Activated CD8-positive, alpha-beta memory T cell treated with anti-CD3 and anti-CD28 coated beads, Interleukin-2, amount 10 ng/mL, durations not matched to agents 7 days and 5 days (primary cell): ENCODE data around the gene AP4B1. TPM values are rescaled to one million over a fixed set of nuclear protein-coding genes. Genes with fewer than 3 reads are reported as not detected.

Experiments
- ATAC-seq: fragments of 150-1000 bp; cut with Tn5 transposase; one replicate; pipeline ENCODE4 v1.10.0; 2021; ENCODE audit warnings: moderate library complexity
- CTCF ChIA-PET: fragments of 350-600 bp; sonication (Branson Sonifier 250); formaldehyde crosslinking; loops from one replicate; lab custom pipeline; 2021; ENCODE audit warnings: antibody characterized with exemption; lab: Charles Lee
- DNase-seq: peaks from one replicate; pipeline ENCODE4 v3.0.0-alpha.2; 2020
- H3K27ac Mint-ChIP-seq: one replicate; pipeline ENCODE4 v1.8.0; 2021; ENCODE audit warnings: mild to moderate bottlenecking, mixed read lengths
- H3K27me3 Mint-ChIP-seq: one replicate; pipeline ENCODE4 v1.8.0; 2021; ENCODE audit warnings: mixed read lengths
- H3K36me3 Mint-ChIP-seq: one replicate; pipeline ENCODE4 v1.8.0; 2021; ENCODE audit warnings: mild to moderate bottlenecking, mixed read lengths
- H3K4me1 Mint-ChIP-seq: one replicate; pipeline ENCODE4 v1.8.0; 2021; ENCODE audit warnings: mixed read lengths
- H3K4me3 Mint-ChIP-seq: one replicate; pipeline ENCODE4 v1.8.0; 2021; ENCODE audit warnings: mild to moderate bottlenecking, moderate library complexity, mixed read lengths
- H3K9me3 Mint-ChIP-seq: one replicate; pipeline ENCODE4 v1.8.0; 2022; ENCODE audit warnings: low read depth, mixed read lengths
- total RNA-seq, 2 experiments: library from RNA; stranded (reverse); gene quantifications; one replicate each; pipeline ENCODE4 v1.2.3, GENCODE V29; 2021

Gene AP4B1
- total RNA-seq, 2 experiments from 2014 or later = 57.3 to 61.8 TPM

GRCh38 chr1:113904293-113904673, 316 bp downstream of the AP4B1 start:
- H3K4me3 Mint-ChIP-seq = peak overlapping the region; percentile 97

GRCh38 chr1:113903501-113904292, 902 bp downstream of the AP4B1 start:
- ATAC-seq = no peak
- peaks cover 57% of the 10 kb centered on the region for H3K36me3 Mint-ChIP-seq
- no peak for DNase-seq
- H3K27ac Mint-ChIP-seq = peak overlapping the region; percentile 89
- H3K9me3 Mint-ChIP-seq = no peaks in the 10 kb centered on the region
- H3K27me3 Mint-ChIP-seq = no peaks in the 10 kb centered on the region
- peaks cover 66% of the 10 kb centered on the region for H3K4me1 Mint-ChIP-seq
- peak overlapping the region; percentile 97 for H3K4me3 Mint-ChIP-seq
- CTCF ChIA-PET = interaction anchor here (0.8 to 6.3 kb wide), 16 partner anchors 19 to 1188 kb away, joined by 3 to 60 read pairs (median 4); partner anchors contain the start of genes HIPK1 and PPM1J

More at GRCh38 chr1:113904293-113904673, 316 bp downstream of the AP4B1 start:
- Mint-ChIP-seq H3K36me3 (peaks cover 55% of the 10 kb centered on the region), H3K27ac (peak overlapping the region; percentile 89), H3K27me3 (no peaks in the 10 kb centered on the region), H3K4me1 (peaks cover 65% of the 10 kb centered on the region), H3K9me3 (no peaks in the 10 kb centered on the region)
- ATAC-seq (no peak), DNase-seq (no peak)
- CTCF ChIA-PET = interaction anchor here (0.8 to 6.3 kb wide), 15 partner anchors 20 to 1189 kb away, joined by 3 to 60 read pairs (median 5); partner anchors contain the start of genes HIPK1 and PPM1J

- Mint-ChIP-seq H3K27ac (peak overlapping the region; percentile 84), H3K27me3 (no peaks in the 10 kb centered on the region), H3K4me3 (peak overlapping the region; percentile 25), H3K9me3 (no peaks in the 10 kb centered on the region), H3K36me3 (peaks cover 64% of the 10 kb centered on the region), H3K4me1 (peaks cover 59% of the 10 kb centered on the region)
- ATAC-seq (no peak), DNase-seq (no peak)
- CTCF ChIA-PET = interaction anchor here (1.1 to 6.2 kb wide), 3 partner anchors 31 to 66 kb away, joined by 3 to 50 read pairs (median 12); no protein-coding TSS in a partner anchor
Measured at GRCh38 chr1:113901191-113901590, 3.4 kb downstream of the AP4B1 start.

- H3K27ac Mint-ChIP-seq = no peak overlapping the region
- H3K4me1 Mint-ChIP-seq = peaks cover 55% of the 10 kb centered on the region
- no peaks in the 10 kb centered on the region for H3K27me3 Mint-ChIP-seq
- H3K9me3 Mint-ChIP-seq = no peaks in the 10 kb centered on the region
- H3K36me3 Mint-ChIP-seq = peaks cover 79% of the 10 kb centered on the region
- CTCF ChIA-PET = interaction anchor here (1.0 kb wide), 2 partner anchors 29 to 40 kb away, joined by 3 read pairs; no protein-coding TSS in a partner anchor
- H3K4me3 Mint-ChIP-seq = no peak overlapping the region
- ATAC-seq = no peak
- no peak for DNase-seq
Measured at GRCh38 chr1:113899111-113899510, 5.5 kb downstream of the AP4B1 start.

- Mint-ChIP-seq H3K27ac (peak overlapping the region; percentile 21), H3K4me3 (no peak overlapping the region), H3K36me3 (peaks cover 80% of the 10 kb centered on the region), H3K9me3 (no peaks in the 10 kb centered on the region), H3K4me1 (peaks cover 53% of the 10 kb centered on the region), H3K27me3 (no peaks in the 10 kb centered on the region)
- CTCF ChIA-PET = interaction anchor here (1.0 kb wide), 2 partner anchors 28 to 39 kb away, joined by 3 read pairs; no protein-coding TSS in a partner anchor
- ATAC-seq (no peak), DNase-seq (no peak)
Measured at GRCh38 chr1:113898241-113898814, 6.3 kb downstream of the AP4B1 start.

GRCh38 chr1:113895961-113896360, 8.6 kb downstream of the AP4B1 start:
- H3K36me3 Mint-ChIP-seq = peaks cover 66% of the 10 kb centered on the region

GRCh38 chr1:113895098-113895497, 9.5 kb downstream of the AP4B1 start:
- H3K4me3 Mint-ChIP-seq = no peak overlapping the region
- H3K9me3 Mint-ChIP-seq = no peaks in the 10 kb centered on the region
- CTCF ChIA-PET = interaction anchor here (2.6 kb wide), 1 partner anchor 13 kb away, joined by 9 read pairs; no protein-coding TSS in a partner anchor
- no peaks in the 10 kb centered on the region for H3K27me3 Mint-ChIP-seq
- DNase-seq (no peak), ATAC-seq (no peak)
- peaks cover 21% of the 10 kb centered on the region for H3K4me1 Mint-ChIP-seq
- no peak overlapping the region for H3K27ac Mint-ChIP-seq
- H3K36me3 Mint-ChIP-seq = peaks cover 62% of the 10 kb centered on the region

More at GRCh38 chr1:113895961-113896360, 8.6 kb downstream of the AP4B1 start:
- Mint-ChIP-seq H3K27me3 (no peaks in the 10 kb centered on the region), H3K27ac (no peak overlapping the region), H3K4me1 (peaks cover 29% of the 10 kb centered on the region), H3K9me3 (no peaks in the 10 kb centered on the region), H3K4me3 (no peak overlapping the region)
- ATAC-seq (no peak), DNase-seq (no peak)
- CTCF ChIA-PET = interaction anchor here (2.1 to 2.6 kb wide), 2 partner anchors 14 to 27 kb away, joined by 6 to 9 read pairs; no protein-coding TSS in a partner anchor

GRCh38 chr1:113893267-113893666, 11.3 kb downstream of the AP4B1 start:
- ATAC-seq = no peak
- no peaks in the 10 kb centered on the region for H3K27me3 Mint-ChIP-seq
- H3K36me3 Mint-ChIP-seq = peaks cover 45% of the 10 kb centered on the region
- no peaks in the 10 kb centered on the region for H3K9me3 Mint-ChIP-seq
- peaks cover 7% of the 10 kb centered on the region for H3K4me1 Mint-ChIP-seq
- no peak overlapping the region for H3K27ac Mint-ChIP-seq
- no peak for DNase-seq
- H3K4me3 Mint-ChIP-seq = no peak overlapping the region
- CTCF ChIA-PET = interaction anchor here (1.6 to 1.9 kb wide), 2 partner anchors 11 to 58 kb away, joined by 5 to 7 read pairs; no protein-coding TSS in a partner anchor

GRCh38 chr1:113891631-113892220, 12.9 kb downstream of the AP4B1 start:
- H3K4me1 Mint-ChIP-seq = peaks cover 6% of the 10 kb centered on the region
- CTCF ChIA-PET = interaction anchor here (0.7 to 0.9 kb wide), 2 partner anchors 22 to 385 kb away, joined by 3 read pairs; no protein-coding TSS in a partner anchor
- no peaks in the 10 kb centered on the region for H3K27me3 Mint-ChIP-seq
- no peak overlapping the region for H3K27ac Mint-ChIP-seq
- ATAC-seq (no peak), DNase-seq (no peak)
- peaks cover 32% of the 10 kb centered on the region for H3K36me3 Mint-ChIP-seq
- H3K9me3 Mint-ChIP-seq = no peaks in the 10 kb centered on the region
- H3K4me3 Mint-ChIP-seq = no peak overlapping the region

GRCh38 chr1:113890816-113891215, 13.8 kb downstream of the AP4B1 start:
- Mint-ChIP-seq H3K9me3 (no peaks in the 10 kb centered on the region), H3K4me3 (no peak overlapping the region), H3K27me3 (no peaks in the 10 kb centered on the region), H3K27ac (no peak overlapping the region), H3K4me1 (peaks cover 6% of the 10 kb centered on the region), H3K36me3 (peaks cover 23% of the 10 kb centered on the region)
- DNase-seq (no peak), ATAC-seq (no peak)
- CTCF ChIA-PET = interaction anchor here (0.9 kb wide), 1 partner anchor 21 kb away, joined by 3 read pairs; no protein-coding TSS in a partner anchor

GRCh38 chr1:113887402-113888175, 17.0 kb downstream of the AP4B1 start, which contains the start of gene BCL2L15:
TSS of gene BCL2L15 (minus strand) at chr1:113887581. CDS start at chr1:113887375, 206 bp downstream.
- DNase-seq (no peak), ATAC-seq (no peak)
- Mint-ChIP-seq H3K4me3 (no peak within 1 kb of the TSS), H3K9me3 (no peaks in the 10 kb centered on the region), H3K4me1 (peaks cover 6% of the 10 kb centered on the region), H3K27ac (no peak within 1 kb of the TSS), H3K27me3 (no peaks in the 10 kb centered on the region), H3K36me3 (peaks cover 7% of the 10 kb centered on the region)
- CTCF ChIA-PET = interaction anchor here (1.2 to 3.2 kb wide), 2 partner anchors 12 to 52 kb away, joined by 4 to 9 read pairs; no protein-coding TSS in a partner anchor
